Measurements from ENCODE around the gene GRAMD1A.
"Not testable (repeated sequence)": the region's sequence is repeated elsewhere in the genome, so short reads cannot be mapped to it uniquely, and the experiment has no call there.

Gene GRAMD1A

GRCh38 chr19:35011091-35011689 lies 11.1 kb downstream of the GRAMD1A start:
- peak overlapping the region in 1 of 2 donors; percentile 9 for H3K27ac ChIP-seq (ENCODE audit: low read depth in 2 of 2, low read length in 2 of 2)
- H3K36me3 ChIP-seq (ENCODE audit: control insufficient read depth in 2 of 2, insufficient read depth in 2 of 2, low read length in 2 of 2) = peaks cover 21 to 38% of the 10 kb centered on the region in 2 donors
- no peaks in the 10 kb centered on the region for H3K9me3 ChIP-seq (ENCODE audit: control insufficient read depth in 2 of 2, low read length in 2 of 2)
- no peak overlapping the region for H3K4me3 ChIP-seq (ENCODE audit: low read length in 2 of 2)
- no peak overlapping the region for H3K9ac ChIP-seq (ENCODE audit: low read depth in 1 of 2, low read length in 2 of 2)
- H3K4me1 ChIP-seq (ENCODE audit: control insufficient read depth in 2 of 2, insufficient read depth in 2 of 2, low read length in 2 of 2) = peaks cover 17 to 18% of the 10 kb centered on the region in 2 donors
- H3K27me3 ChIP-seq (ENCODE audit: control insufficient read depth in 2 of 2, insufficient read depth in 2 of 2, low read length in 2 of 2) = no peaks in the 10 kb centered on the region

GRCh38 chr19:35011737-35012682 lies 11.9 kb downstream of the GRAMD1A start:
- Histone ChIP-seq H3K27me3 (ENCODE audit: control insufficient read depth in 2 of 2, insufficient read depth in 2 of 2, low read length in 2 of 2) (no peaks in the 10 kb centered on the region), H3K27ac (ENCODE audit: low read depth in 2 of 2, low read length in 2 of 2) (peak overlapping the region in 1 of 2 donors; percentile 9), H3K4me3 (ENCODE audit: low read length in 2 of 2) (no peak overlapping the region), H3K4me1 (ENCODE audit: control insufficient read depth in 2 of 2, insufficient read depth in 2 of 2, low read length in 2 of 2) (peaks cover 10 to 11% of the 10 kb centered on the region in 2 donors), H3K36me3 (ENCODE audit: control insufficient read depth in 2 of 2, insufficient read depth in 2 of 2, low read length in 2 of 2) (peaks cover 21 to 33% of the 10 kb centered on the region in 2 donors), H3K9me3 (ENCODE audit: control insufficient read depth in 2 of 2, low read length in 2 of 2) (no peaks in the 10 kb centered on the region), H3K9ac (ENCODE audit: low read depth in 1 of 2, low read length in 2 of 2) (no peak overlapping the region)

DNA sequence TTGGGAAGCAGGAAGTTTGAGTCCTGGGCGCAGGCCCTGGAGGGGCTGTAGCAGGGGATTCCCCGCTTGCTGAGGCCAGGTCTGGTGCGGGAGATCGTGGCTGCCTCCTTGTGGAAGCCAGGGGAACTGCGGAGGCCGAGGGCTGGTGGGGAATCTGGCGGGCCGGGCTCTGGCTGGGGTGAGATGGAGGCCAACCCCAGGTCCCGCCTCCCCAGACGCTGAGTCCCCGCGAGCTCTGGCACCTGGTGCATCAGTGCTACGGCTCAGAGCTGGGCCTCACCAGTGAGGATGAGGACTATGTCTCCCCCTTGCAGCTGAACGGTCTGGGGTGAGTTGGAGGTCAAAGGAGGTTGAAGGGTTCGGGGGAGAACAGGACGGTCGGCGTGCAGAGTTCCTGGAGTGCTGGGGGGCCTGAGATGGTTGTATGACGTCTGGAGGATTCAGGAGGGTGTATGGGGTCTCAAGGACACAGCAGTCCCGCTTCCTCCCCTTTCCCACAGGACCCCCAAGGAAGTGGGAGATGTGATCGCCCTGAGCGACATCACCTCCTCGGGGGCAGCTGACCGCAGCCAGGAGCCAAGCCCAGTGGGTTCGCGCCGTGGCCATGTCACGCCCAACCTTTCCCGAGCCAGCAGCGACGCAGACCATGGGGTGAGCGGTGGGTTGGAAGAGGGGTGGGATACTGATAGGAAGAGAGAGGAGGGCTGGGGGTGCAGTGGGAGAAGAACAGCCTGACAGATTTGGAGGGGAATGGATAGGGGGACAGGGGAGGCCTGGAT lies 13.1 kb downstream of the GRAMD1A start:
- Histone ChIP-seq H3K4me1 (ENCODE audit: control insufficient read depth in 2 of 2, insufficient read depth in 2 of 2, low read length in 2 of 2) (peaks cover 8 to 10% of the 10 kb centered on the region in 2 donors), H3K36me3 (ENCODE audit: control insufficient read depth in 2 of 2, insufficient read depth in 2 of 2, low read length in 2 of 2) (peaks cover 22 to 41% of the 10 kb centered on the region in 2 donors), H3K27me3 (ENCODE audit: control insufficient read depth in 2 of 2, insufficient read depth in 2 of 2, low read length in 2 of 2) (no peaks in the 10 kb centered on the region), H3K27ac (ENCODE audit: low read depth in 2 of 2, low read length in 2 of 2) (peak overlapping the region in 1 of 2 donors; percentile 54), H3K9me3 (ENCODE audit: control insufficient read depth in 2 of 2, low read length in 2 of 2) (no peaks in the 10 kb centered on the region), H3K4me3 (ENCODE audit: low read length in 2 of 2) (no peak overlapping the region), H3K9ac (ENCODE audit: low read depth in 1 of 2, low read length in 2 of 2) (no peak overlapping the region)

DNA sequence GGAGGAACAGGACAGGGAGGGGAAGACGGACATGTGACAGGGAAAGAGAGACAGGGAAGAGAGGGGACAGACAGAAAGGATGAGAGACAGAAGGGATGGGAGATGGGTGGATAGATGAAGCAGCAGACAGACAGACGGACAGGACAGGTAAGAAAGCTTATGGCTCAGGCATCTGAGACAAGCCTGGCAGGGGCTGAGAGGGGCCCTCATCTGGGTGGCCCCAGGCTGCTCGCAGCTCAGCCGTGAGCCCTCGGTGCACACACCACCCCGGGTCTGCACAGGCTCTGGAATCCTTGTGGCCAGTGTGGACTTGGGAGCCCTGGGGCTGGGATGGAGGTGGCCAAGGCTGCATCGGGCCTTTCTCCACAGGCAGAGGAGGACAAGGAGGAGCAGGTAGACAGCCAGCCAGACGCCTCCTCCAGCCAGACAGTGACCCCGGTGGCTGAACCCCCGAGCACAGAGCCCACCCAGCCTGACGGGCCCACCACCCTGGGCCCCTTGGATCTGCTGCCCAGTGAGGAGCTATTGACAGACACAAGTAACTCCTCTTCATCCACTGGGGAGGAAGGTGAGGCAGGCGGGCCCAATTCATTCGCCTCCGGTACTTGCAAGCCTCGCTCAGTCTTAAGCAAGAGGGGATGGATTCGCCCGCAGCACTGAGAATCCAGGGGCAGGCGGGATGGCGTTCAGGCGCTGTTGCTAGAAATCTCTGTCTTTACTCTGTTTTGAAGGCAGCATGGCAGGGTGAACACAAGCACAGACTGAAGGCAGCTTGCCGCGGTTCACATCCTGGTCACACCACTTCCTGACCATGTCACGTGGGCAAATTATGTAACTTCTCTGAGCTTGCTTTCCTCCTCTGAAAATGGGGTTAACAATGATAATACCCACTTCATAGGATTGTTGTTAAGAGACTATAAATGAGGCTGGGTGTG lies 14.0 kb downstream of the GRAMD1A start:
- peak overlapping the region; percentile 18 to 54 for H3K27ac ChIP-seq (ENCODE audit: low read depth in 2 of 2, low read length in 2 of 2)
- no peak overlapping the region for H3K4me3 ChIP-seq (ENCODE audit: low read length in 2 of 2)
- peaks cover 30 to 49% of the 10 kb centered on the region in 2 donors for H3K36me3 ChIP-seq (ENCODE audit: control insufficient read depth in 2 of 2, insufficient read depth in 2 of 2, low read length in 2 of 2)
- peak overlapping the region in 1 of 2 donors; percentile 12 for H3K9ac ChIP-seq (ENCODE audit: low read depth in 1 of 2, low read length in 2 of 2)
- peaks cover 8 to 10% of the 10 kb centered on the region in 2 donors for H3K4me1 ChIP-seq (ENCODE audit: control insufficient read depth in 2 of 2, insufficient read depth in 2 of 2, low read length in 2 of 2)
- H3K9me3 ChIP-seq (ENCODE audit: control insufficient read depth in 2 of 2, low read length in 2 of 2) = no peaks in the 10 kb centered on the region
- H3K27me3 ChIP-seq (ENCODE audit: control insufficient read depth in 2 of 2, insufficient read depth in 2 of 2, low read length in 2 of 2) = no peaks in the 10 kb centered on the region

GRCh38 chr19:35014774-35015173 lies 14.7 kb downstream of the GRAMD1A start:
- not testable (repeated sequence) for H3K27me3 ChIP-seq (ENCODE audit: control insufficient read depth in 2 of 2, insufficient read depth in 2 of 2, low read length in 2 of 2); H3K27ac ChIP-seq (ENCODE audit: low read depth in 2 of 2, low read length in 2 of 2); H3K4me3 ChIP-seq (ENCODE audit: low read length in 2 of 2); H3K9ac ChIP-seq (ENCODE audit: low read depth in 1 of 2, low read length in 2 of 2); H3K9me3 ChIP-seq (ENCODE audit: control insufficient read depth in 2 of 2, low read length in 2 of 2)
- Histone ChIP-seq H3K36me3 (ENCODE audit: control insufficient read depth in 2 of 2, insufficient read depth in 2 of 2, low read length in 2 of 2) (peaks cover 33 to 54% of the 10 kb centered on the region in 2 donors), H3K4me1 (ENCODE audit: control insufficient read depth in 2 of 2, insufficient read depth in 2 of 2, low read length in 2 of 2) (peaks cover 8 to 10% of the 10 kb centered on the region in 2 donors)

DNA sequence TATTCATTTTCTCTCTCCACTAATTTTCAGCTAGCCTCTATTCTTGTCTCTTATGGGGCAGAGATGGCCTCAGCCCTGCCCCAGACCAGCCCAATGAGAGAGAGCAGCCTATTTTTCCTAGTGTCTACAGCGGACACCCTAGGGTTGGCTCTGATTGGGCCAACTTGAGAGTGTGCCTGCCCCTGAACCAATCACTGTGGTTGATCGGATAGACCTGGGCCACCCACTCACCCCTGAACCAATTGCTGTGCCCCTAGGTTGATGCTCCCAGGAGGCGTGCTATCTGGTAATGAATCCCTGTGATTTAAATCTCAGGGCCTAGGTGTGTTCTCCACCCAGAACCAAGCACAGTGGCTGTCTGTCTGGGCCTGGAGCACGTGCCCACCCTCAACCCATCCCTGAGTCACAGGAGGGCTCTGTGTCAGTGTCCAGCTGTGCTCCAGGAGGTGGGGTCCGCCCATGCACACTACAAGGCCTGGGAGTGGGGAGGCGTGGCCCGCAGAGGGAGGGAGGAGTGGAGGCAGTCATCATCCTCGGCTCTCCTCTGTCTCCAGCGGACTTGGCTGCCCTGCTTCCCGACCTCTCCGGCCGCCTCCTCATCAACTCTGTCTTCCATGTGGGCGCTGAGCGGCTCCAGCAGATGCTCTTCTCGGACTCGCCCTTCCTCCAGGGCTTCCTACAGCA lies 15.3 kb downstream of the GRAMD1A start:
- Histone ChIP-seq H3K9me3 (ENCODE audit: control insufficient read depth in 2 of 2, low read length in 2 of 2) (no peaks in the 10 kb centered on the region), H3K36me3 (ENCODE audit: control insufficient read depth in 2 of 2, insufficient read depth in 2 of 2, low read length in 2 of 2) (peaks cover 31 to 53% of the 10 kb centered on the region in 2 donors), H3K27me3 (ENCODE audit: control insufficient read depth in 2 of 2, insufficient read depth in 2 of 2, low read length in 2 of 2) (no peaks in the 10 kb centered on the region), H3K4me1 (ENCODE audit: control insufficient read depth in 2 of 2, insufficient read depth in 2 of 2, low read length in 2 of 2) (peaks cover 8 to 10% of the 10 kb centered on the region in 2 donors), H3K27ac (ENCODE audit: low read depth in 2 of 2, low read length in 2 of 2) (no peak overlapping the region), H3K9ac (ENCODE audit: low read depth in 1 of 2, low read length in 2 of 2) (no peak overlapping the region), H3K4me3 (ENCODE audit: low read length in 2 of 2) (no peak overlapping the region)

DNA sequence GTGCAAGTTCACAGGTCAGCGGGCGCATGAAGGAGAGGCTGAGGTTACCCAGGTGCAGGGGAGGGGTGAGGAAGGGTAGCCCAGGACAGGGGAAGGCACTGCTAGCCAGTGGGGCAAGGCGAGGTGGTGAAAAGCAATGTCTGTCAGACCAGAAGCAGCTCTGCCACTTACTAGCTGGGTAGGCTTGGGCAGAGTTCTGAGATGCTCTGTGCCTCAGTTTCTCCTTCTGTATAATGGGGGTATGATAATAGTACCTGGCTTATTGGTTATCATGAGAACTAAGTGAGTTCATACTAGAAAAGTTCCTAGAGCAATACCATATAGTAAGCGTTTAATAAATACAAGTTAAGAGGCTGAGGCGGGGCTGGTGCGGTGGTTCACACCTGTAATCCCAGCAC lies 15.8 kb downstream of the GRAMD1A start:
- H3K9ac ChIP-seq (ENCODE audit: low read depth in 1 of 2, low read length in 2 of 2) = no peak overlapping the region
- no peak overlapping the region for H3K27ac ChIP-seq (ENCODE audit: low read depth in 2 of 2, low read length in 2 of 2)
- peaks cover 35 to 55% of the 10 kb centered on the region in 2 donors for H3K36me3 ChIP-seq (ENCODE audit: control insufficient read depth in 2 of 2, insufficient read depth in 2 of 2, low read length in 2 of 2)
- no peaks in the 10 kb centered on the region for H3K9me3 ChIP-seq (ENCODE audit: control insufficient read depth in 2 of 2, low read length in 2 of 2)
- H3K4me1 ChIP-seq (ENCODE audit: control insufficient read depth in 2 of 2, insufficient read depth in 2 of 2, low read length in 2 of 2) = peaks cover 8 to 10% of the 10 kb centered on the region in 2 donors
- no peaks in the 10 kb centered on the region for H3K27me3 ChIP-seq (ENCODE audit: control insufficient read depth in 2 of 2, insufficient read depth in 2 of 2, low read length in 2 of 2)
- no peak overlapping the region for H3K4me3 ChIP-seq (ENCODE audit: low read length in 2 of 2)

DNA sequence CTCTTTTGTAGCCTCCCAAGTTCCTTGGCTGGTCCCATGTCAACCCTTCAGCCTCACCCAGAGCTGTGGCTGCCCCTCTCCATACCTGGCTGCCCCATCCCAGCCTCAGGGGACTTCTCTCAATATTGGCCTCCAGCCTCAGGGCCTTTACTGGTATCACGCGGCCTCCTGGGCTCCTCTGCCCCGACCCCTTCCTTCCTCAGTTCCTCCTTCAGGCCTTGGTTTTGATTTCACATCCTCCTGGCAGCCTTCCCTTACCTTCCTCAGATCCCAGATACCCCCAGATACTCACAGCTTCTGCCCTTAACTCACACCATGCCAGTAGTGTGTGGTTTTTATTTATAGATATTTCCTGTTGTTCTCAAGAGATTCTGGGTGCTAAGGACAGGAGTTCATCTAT lies 17.4 kb downstream of the GRAMD1A start:
- H3K36me3 ChIP-seq (ENCODE audit: control insufficient read depth in 2 of 2, insufficient read depth in 2 of 2, low read length in 2 of 2) = peaks cover 39 to 56% of the 10 kb centered on the region in 2 donors

GRCh38 chr19:35018379-35018778 lies 18.3 kb downstream of the GRAMD1A start:
- H3K9ac ChIP-seq (ENCODE audit: low read depth in 1 of 2, low read length in 2 of 2) = no peak overlapping the region
- H3K36me3 ChIP-seq (ENCODE audit: control insufficient read depth in 2 of 2, insufficient read depth in 2 of 2, low read length in 2 of 2) = peaks cover 39 to 61% of the 10 kb centered on the region in 2 donors

More for the DNA sequence above, 17.4 kb downstream of the GRAMD1A start:
- Histone ChIP-seq H3K9ac (ENCODE audit: low read depth in 1 of 2, low read length in 2 of 2) (no peak overlapping the region), H3K27me3 (ENCODE audit: control insufficient read depth in 2 of 2, insufficient read depth in 2 of 2, low read length in 2 of 2) (no peaks in the 10 kb centered on the region), H3K27ac (ENCODE audit: low read depth in 2 of 2, low read length in 2 of 2) (no peak overlapping the region), H3K4me3 (ENCODE audit: low read length in 2 of 2) (no peak overlapping the region), H3K4me1 (ENCODE audit: control insufficient read depth in 2 of 2, insufficient read depth in 2 of 2, low read length in 2 of 2) (peaks cover 7 to 9% of the 10 kb centered on the region in 2 donors), H3K9me3 (ENCODE audit: control insufficient read depth in 2 of 2, low read length in 2 of 2) (no peaks in the 10 kb centered on the region)

More at GRCh38 chr19:35018379-35018778, 18.3 kb downstream of the GRAMD1A start:
- Histone ChIP-seq H3K4me3 (ENCODE audit: low read length in 2 of 2) (no peak overlapping the region), H3K27me3 (ENCODE audit: control insufficient read depth in 2 of 2, insufficient read depth in 2 of 2, low read length in 2 of 2) (no peaks in the 10 kb centered on the region), H3K4me1 (ENCODE audit: control insufficient read depth in 2 of 2, insufficient read depth in 2 of 2, low read length in 2 of 2) (peaks cover 0 to 4% of the 10 kb centered on the region in 2 donors), H3K9me3 (ENCODE audit: control insufficient read depth in 2 of 2, low read length in 2 of 2) (no peaks in the 10 kb centered on the region), H3K27ac (ENCODE audit: low read depth in 2 of 2, low read length in 2 of 2) (no peak overlapping the region)

All from mucosa of rectum (tissue), 2 donors.